WTC11 (cell line): ENCODE data around the gene FCHSD1. TPM values are rescaled to one million over a fixed set of nuclear protein-coding genes. Genes with fewer than 3 reads are reported as not detected.

Experiments
- ATAC-seq: fragments of 200-7000 bp; cut with Tn5 transposase; 2 replicates; pipeline ENCODE4 v1.10.0; 2021; ENCODE audit warnings: mild to moderate bottlenecking, moderate library complexity
- CTCF ChIA-PET: fragments of 300-600 bp; sonication (Branson Sonifier 250); formaldehyde crosslinking; loops from one replicate; lab custom pipeline; 2021; ENCODE audit warnings: antibody characterized with exemption; lab: Charles Lee
- POLR2A ChIA-PET: fragments of 350-600 bp; sonication (Branson Sonifier 250); formaldehyde crosslinking; loops from one replicate; lab custom pipeline; 2021; ENCODE audit warnings: antibody characterized with exemption; lab: Charles Lee
- DNase-seq: peaks from one replicate; pipeline ENCODE4 v3.0.0; 2021; ENCODE audit warnings: low spot score
- H3K27ac Mint-ChIP-seq: 2 replicates; pipeline ENCODE4 v1.8.0; 2021; ENCODE audit warnings: mixed read lengths
- H3K27me3 Mint-ChIP-seq: 2 replicates; pipeline ENCODE4 v1.8.0; 2021; ENCODE audit warnings: low read depth, mild to moderate bottlenecking, moderate library complexity, mixed read lengths
- H3K36me3 Mint-ChIP-seq: 2 replicates; pipeline ENCODE4 v1.8.0; 2021; ENCODE audit warnings: mixed read lengths
- H3K4me1 Mint-ChIP-seq: 2 replicates; pipeline ENCODE4 v1.8.0; 2022; ENCODE audit warnings: mixed read lengths
- H3K4me3 Mint-ChIP-seq: 2 replicates; pipeline ENCODE4 v1.8.0; 2021; ENCODE audit warnings: mild to moderate bottlenecking, moderate library complexity, mixed read lengths
- H3K9me3 Mint-ChIP-seq: 2 replicates; pipeline ENCODE4 v1.8.0; 2021; ENCODE audit warnings: mixed read lengths
- ESRRA ChIP-seq: sonication (generic); formaldehyde crosslinking; IDR thresholded peaks from 2 replicates; pipeline ENCODE4 v1.8.1; 2022; ENCODE audit warnings: mild to moderate bottlenecking, missing genetic modification reagents, borderline replicate concordance
- ETV6 ChIP-seq: sonication (generic); formaldehyde crosslinking; IDR thresholded peaks from 2 replicates; pipeline ENCODE4 v1.8.1; 2022; ENCODE audit warnings: mild to moderate bottlenecking, missing genetic modification reagents
- FOXP1 ChIP-seq: sonication (generic); formaldehyde crosslinking; IDR thresholded peaks from 2 replicates; pipeline ENCODE4 v1.8.0; 2022; ENCODE audit warnings: missing genetic modification reagents, mild to moderate bottlenecking, moderate library complexity, borderline replicate concordance
- GABPB1 ChIP-seq: sonication (generic); formaldehyde crosslinking; IDR thresholded peaks from 2 replicates; pipeline ENCODE4 v1.8.1; 2023; ENCODE audit warnings: mild to moderate bottlenecking, missing genetic modification reagents
- KAT7 ChIP-seq: sonication (generic); formaldehyde crosslinking; IDR thresholded peaks from 2 replicates; pipeline ENCODE4 v1.8.1; 2023; ENCODE audit warnings: missing genetic modification reagents, mild to moderate bottlenecking, borderline replicate concordance
- MXD4 ChIP-seq: fragments of 250-450 bp; sonication (Bioruptor Pico); IDR thresholded peaks from 2 replicates; pipeline ENCODE4 v1.8.0; 2021; ENCODE audit warnings: mild to moderate bottlenecking, moderate library complexity, borderline replicate concordance
- NR3C1 ChIP-seq: sonication (generic); formaldehyde crosslinking; conservative IDR thresholded peaks from 2 replicates; pipeline ENCODE4 v1.8.1; 2023; ENCODE audit warnings: low read depth, mild to moderate bottlenecking, missing genetic modification reagents
- OVOL2 ChIP-seq: fragments of 250-450 bp; sonication (Bioruptor Pico); IDR thresholded peaks from 2 replicates; pipeline ENCODE4 v1.9.0; 2021; ENCODE audit warnings: mild to moderate bottlenecking, borderline replicate concordance
- SMAD4 ChIP-seq: sonication (generic); formaldehyde crosslinking; IDR thresholded peaks from 2 replicates; pipeline ENCODE4 v1.8.0; 2022; ENCODE audit warnings: mild to moderate bottlenecking, missing genetic modification reagents
- SOX15 ChIP-seq: fragments of 250-450 bp; sonication (Bioruptor Pico); IDR thresholded peaks from 2 replicates; pipeline ENCODE4 v1.9.0; 2021; ENCODE audit warnings: mild to moderate bottlenecking
- TEAD1 ChIP-seq: sonication (generic); formaldehyde crosslinking; IDR thresholded peaks from 2 replicates; pipeline ENCODE4 v1.8.0; 2022; ENCODE audit warnings: mild to moderate bottlenecking, missing genetic modification reagents
- TEAD4 ChIP-seq: sonication (generic); formaldehyde crosslinking; IDR thresholded peaks from 2 replicates; pipeline ENCODE4 v1.8.0; 2022; ENCODE audit warnings: mild to moderate bottlenecking, missing genetic modification reagents
- TP53 ChIP-seq: sonication (generic); formaldehyde crosslinking; IDR thresholded peaks from 2 replicates; pipeline ENCODE4 v1.8.1; 2023; ENCODE audit warnings: mild to moderate bottlenecking, missing genetic modification reagents
- ZNF121 ChIP-seq: sonication (generic); formaldehyde crosslinking; IDR thresholded peaks from 2 replicates; pipeline ENCODE4 v1.8.0; 2023; ENCODE audit warnings: missing genetic modification reagents
- ZNF138 ChIP-seq: sonication (generic); formaldehyde crosslinking; conservative IDR thresholded peaks from 2 replicates; pipeline ENCODE4 v1.8.1; 2022; ENCODE audit warnings: mild to moderate bottlenecking, moderate library complexity, missing genetic modification reagents
- ZNF219 ChIP-seq: sonication (generic); formaldehyde crosslinking; IDR thresholded peaks from 2 replicates; pipeline ENCODE4 v1.8.0; 2023; ENCODE audit warnings: missing genetic modification reagents, mild to moderate bottlenecking, borderline replicate concordance
- ZNF396 ChIP-seq: fragments of 250-450 bp; sonication (Bioruptor Pico); IDR thresholded peaks from 2 replicates; pipeline ENCODE4 v1.8.0; 2021; ENCODE audit warnings: mild to moderate bottlenecking, moderate library complexity, borderline replicate concordance
- total RNA-seq: library from RNA; stranded (reverse); gene quantifications from 3 replicates; pipeline ENCODE4 v1.2.3, GENCODE V29; 2021
- TF ChIP-seq, protein P1 (sequence below): fragments of 250-450 bp; sonication (Bioruptor Pico); IDR thresholded peaks from 2 replicates; pipeline ENCODE4 v1.8.0; 2021; ENCODE audit warnings: mild to moderate bottlenecking
- TF ChIP-seq, protein P2 (sequence below): sonication (generic); formaldehyde crosslinking; IDR thresholded peaks from 2 replicates; pipeline ENCODE4 v1.8.1; 2023; ENCODE audit warnings: mild to moderate bottlenecking, missing genetic modification reagents, moderate library complexity
- TF ChIP-seq, protein P3 (sequence below): sonication (generic); formaldehyde crosslinking; conservative IDR thresholded peaks from 2 replicates; pipeline ENCODE4 v1.8.1; 2022; ENCODE audit warnings: mild to moderate bottlenecking, missing genetic modification reagents
- TF ChIP-seq, protein P4 (sequence below): sonication (generic); formaldehyde crosslinking; IDR thresholded peaks from 2 replicates; pipeline ENCODE4 v1.8.0; 2023; ENCODE audit warnings: mild to moderate bottlenecking, missing genetic modification reagents
- TF ChIP-seq, protein P5 (sequence below): sonication (generic); formaldehyde crosslinking; conservative IDR thresholded peaks from 2 replicates; pipeline ENCODE4 v1.8.1; 2023; ENCODE audit warnings: mild to moderate bottlenecking, low read depth, missing genetic modification reagents, moderate library complexity
- TF ChIP-seq, protein P6 (sequence below): sonication (generic); formaldehyde crosslinking; IDR thresholded peaks from 2 replicates; pipeline ENCODE4 v1.8.0; 2022; ENCODE audit warnings: missing genetic modification reagents
- TF ChIP-seq, protein P7 (sequence below): sonication (generic); formaldehyde crosslinking; IDR thresholded peaks from 2 replicates; pipeline ENCODE4 v1.8.1; 2022; ENCODE audit warnings: low read depth, mild to moderate bottlenecking, moderate library complexity, missing genetic modification reagents, borderline replicate concordance

FCHSD1 gene
- total RNA-seq, 1 experiment from 2014 or later: 50.3 TPM

DNA sequence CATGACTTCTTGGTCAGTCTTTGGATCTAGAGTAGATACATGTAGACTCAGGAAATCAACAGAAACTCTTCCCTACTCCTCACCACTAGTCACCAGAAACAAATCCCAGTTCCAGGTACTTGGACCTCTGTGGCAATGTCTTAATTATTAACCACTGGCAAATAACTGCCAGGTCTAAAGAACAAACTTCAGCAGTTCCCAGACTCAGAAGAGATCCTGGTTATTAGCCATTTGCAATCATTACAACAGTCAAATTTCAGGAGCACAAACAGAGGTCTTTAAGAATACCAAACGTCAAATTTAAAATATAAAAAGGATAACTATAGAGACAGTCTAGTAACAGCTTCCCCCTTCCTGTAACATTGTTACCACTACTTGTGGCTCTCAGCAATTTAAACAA is 42.7 kb downstream of the FCHSD1 start:
- Mint-ChIP-seq H3K4me1 (peaks cover 30% of the 10 kb centered on the region), H3K4me3 (no peak overlapping the region), H3K27me3 (no peaks in the 10 kb centered on the region), H3K9me3 (no peaks in the 10 kb centered on the region), H3K27ac (peak overlapping the region; percentile 6), H3K36me3 (peaks cover 2% of the 10 kb centered on the region; the same call in 1 of the 2 replicates)
- no peak for DNase-seq
- ATAC-seq: no peak
- ChIA-PET CTCF (interaction anchor here (1.9 to 2.3 kb wide), 3 partner anchors 11 to 45 kb away, joined by 6 to 14 read pairs (median 9); partner anchors contain the start of gene DIAPH1), POLR2A (no interaction called here)
- no peak for TF ChIP-seq MXD4
- TF ChIP-seq, protein P1, sequence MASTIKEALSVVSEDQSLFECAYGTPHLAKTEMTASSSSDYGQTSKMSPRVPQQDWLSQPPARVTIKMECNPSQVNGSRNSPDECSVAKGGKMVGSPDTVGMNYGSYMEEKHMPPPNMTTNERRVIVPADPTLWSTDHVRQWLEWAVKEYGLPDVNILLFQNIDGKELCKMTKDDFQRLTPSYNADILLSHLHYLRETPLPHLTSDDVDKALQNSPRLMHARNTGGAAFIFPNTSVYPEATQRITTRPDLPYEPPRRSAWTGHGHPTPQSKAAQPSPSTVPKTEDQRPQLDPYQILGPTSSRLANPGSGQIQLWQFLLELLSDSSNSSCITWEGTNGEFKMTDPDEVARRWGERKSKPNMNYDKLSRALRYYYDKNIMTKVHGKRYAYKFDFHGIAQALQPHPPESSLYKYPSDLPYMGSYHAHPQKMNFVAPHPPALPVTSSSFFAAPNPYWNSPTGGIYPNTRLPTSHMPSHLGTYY (CRISPR knock-in tag): no peak
- no peak for TF ChIP-seq TEAD4 (CRISPR knock-in tag)
- TF ChIP-seq ZNF138: no peak
- TF ChIP-seq, protein P2, sequence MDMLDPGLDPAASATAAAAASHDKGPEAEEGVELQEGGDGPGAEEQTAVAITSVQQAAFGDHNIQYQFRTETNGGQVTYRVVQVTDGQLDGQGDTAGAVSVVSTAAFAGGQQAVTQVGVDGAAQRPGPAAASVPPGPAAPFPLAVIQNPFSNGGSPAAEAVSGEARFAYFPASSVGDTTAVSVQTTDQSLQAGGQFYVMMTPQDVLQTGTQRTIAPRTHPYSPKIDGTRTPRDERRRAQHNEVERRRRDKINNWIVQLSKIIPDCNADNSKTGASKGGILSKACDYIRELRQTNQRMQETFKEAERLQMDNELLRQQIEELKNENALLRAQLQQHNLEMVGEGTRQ (CRISPR knock-in tag): no peak
- TF ChIP-seq SOX15 (CRISPR knock-in tag): no peak
- TF ChIP-seq, protein P3, sequence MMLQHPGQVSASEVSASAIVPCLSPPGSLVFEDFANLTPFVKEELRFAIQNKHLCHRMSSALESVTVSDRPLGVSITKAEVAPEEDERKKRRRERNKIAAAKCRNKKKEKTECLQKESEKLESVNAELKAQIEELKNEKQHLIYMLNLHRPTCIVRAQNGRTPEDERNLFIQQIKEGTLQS (CRISPR knock-in tag): no peak
- TF ChIP-seq, protein P4, sequence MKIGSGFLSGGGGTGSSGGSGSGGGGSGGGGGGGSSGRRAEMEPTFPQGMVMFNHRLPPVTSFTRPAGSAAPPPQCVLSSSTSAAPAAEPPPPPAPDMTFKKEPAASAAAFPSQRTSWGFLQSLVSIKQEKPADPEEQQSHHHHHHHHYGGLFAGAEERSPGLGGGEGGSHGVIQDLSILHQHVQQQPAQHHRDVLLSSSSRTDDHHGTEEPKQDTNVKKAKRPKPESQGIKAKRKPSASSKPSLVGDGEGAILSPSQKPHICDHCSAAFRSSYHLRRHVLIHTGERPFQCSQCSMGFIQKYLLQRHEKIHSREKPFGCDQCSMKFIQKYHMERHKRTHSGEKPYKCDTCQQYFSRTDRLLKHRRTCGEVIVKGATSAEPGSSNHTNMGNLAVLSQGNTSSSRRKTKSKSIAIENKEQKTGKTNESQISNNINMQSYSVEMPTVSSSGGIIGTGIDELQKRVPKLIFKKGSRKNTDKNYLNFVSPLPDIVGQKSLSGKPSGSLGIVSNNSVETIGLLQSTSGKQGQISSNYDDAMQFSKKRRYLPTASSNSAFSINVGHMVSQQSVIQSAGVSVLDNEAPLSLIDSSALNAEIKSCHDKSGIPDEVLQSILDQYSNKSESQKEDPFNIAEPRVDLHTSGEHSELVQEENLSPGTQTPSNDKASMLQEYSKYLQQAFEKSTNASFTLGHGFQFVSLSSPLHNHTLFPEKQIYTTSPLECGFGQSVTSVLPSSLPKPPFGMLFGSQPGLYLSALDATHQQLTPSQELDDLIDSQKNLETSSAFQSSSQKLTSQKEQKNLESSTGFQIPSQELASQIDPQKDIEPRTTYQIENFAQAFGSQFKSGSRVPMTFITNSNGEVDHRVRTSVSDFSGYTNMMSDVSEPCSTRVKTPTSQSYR (CRISPR knock-in tag): no peak
- TF ChIP-seq GABPB1 (CRISPR knock-in tag): no peak
- TF ChIP-seq NR3C1 (CRISPR knock-in tag): no peak
- TF ChIP-seq ETV6: no peak
- no peak for TF ChIP-seq ZNF121 (CRISPR knock-in tag)
- TF ChIP-seq TEAD1 (CRISPR knock-in tag): no peak
- TF ChIP-seq ZNF219 (CRISPR knock-in tag): no peak
- TF ChIP-seq, protein P5, sequence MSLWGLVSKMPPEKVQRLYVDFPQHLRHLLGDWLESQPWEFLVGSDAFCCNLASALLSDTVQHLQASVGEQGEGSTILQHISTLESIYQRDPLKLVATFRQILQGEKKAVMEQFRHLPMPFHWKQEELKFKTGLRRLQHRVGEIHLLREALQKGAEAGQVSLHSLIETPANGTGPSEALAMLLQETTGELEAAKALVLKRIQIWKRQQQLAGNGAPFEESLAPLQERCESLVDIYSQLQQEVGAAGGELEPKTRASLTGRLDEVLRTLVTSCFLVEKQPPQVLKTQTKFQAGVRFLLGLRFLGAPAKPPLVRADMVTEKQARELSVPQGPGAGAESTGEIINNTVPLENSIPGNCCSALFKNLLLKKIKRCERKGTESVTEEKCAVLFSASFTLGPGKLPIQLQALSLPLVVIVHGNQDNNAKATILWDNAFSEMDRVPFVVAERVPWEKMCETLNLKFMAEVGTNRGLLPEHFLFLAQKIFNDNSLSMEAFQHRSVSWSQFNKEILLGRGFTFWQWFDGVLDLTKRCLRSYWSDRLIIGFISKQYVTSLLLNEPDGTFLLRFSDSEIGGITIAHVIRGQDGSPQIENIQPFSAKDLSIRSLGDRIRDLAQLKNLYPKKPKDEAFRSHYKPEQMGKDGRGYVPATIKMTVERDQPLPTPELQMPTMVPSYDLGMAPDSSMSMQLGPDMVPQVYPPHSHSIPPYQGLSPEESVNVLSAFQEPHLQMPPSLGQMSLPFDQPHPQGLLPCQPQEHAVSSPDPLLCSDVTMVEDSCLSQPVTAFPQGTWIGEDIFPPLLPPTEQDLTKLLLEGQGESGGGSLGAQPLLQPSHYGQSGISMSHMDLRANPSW (CRISPR knock-in tag): no peak
- TF ChIP-seq ZNF396 (CRISPR knock-in tag): no peak

DNA sequence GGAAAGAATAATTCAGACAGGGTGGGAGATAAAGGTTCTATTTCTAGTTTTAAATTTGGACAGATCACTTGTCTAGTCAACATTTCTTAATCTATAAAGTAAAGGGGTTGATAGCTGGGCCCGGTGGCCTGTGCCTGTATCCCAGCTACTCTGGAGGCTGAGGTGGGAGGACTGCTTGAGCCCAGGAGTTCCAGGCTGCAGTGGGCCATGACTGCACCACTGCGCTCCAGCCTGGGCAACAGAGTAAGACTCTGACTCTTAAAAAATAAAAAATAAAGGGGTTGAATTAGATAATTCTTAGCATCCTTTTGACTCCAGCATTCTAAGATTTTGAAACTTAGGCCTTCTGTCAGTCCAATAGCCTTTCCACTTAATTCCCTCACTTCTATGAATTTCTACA is 43.2 kb downstream of the FCHSD1 start:
- TF ChIP-seq, protein P6, sequence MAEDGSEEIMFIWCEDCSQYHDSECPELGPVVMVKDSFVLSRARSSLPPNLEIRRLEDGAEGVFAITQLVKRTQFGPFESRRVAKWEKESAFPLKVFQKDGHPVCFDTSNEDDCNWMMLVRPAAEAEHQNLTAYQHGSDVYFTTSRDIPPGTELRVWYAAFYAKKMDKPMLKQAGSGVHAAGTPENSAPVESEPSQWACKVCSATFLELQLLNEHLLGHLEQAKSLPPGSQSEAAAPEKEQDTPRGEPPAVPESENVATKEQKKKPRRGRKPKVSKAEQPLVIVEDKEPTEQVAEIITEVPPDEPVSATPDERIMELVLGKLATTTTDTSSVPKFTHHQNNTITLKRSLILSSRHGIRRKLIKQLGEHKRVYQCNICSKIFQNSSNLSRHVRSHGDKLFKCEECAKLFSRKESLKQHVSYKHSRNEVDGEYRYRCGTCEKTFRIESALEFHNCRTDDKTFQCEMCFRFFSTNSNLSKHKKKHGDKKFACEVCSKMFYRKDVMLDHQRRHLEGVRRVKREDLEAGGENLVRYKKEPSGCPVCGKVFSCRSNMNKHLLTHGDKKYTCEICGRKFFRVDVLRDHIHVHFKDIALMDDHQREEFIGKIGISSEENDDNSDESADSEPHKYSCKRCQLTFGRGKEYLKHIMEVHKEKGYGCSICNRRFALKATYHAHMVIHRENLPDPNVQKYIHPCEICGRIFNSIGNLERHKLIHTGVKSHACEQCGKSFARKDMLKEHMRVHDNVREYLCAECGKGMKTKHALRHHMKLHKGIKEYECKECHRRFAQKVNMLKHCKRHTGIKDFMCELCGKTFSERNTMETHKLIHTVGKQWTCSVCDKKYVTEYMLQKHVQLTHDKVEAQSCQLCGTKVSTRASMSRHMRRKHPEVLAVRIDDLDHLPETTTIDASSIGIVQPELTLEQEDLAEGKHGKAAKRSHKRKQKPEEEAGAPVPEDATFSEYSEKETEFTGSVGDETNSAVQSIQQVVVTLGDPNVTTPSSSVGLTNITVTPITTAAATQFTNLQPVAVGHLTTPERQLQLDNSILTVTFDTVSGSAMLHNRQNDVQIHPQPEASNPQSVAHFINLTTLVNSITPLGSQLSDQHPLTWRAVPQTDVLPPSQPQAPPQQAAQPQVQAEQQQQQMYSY (CRISPR knock-in tag): no peak
- no peak for TF ChIP-seq TP53 (CRISPR knock-in tag)
- no peak for TF ChIP-seq OVOL2 (CRISPR knock-in tag)
- no peak for TF ChIP-seq ZNF138
- TF ChIP-seq KAT7 (CRISPR knock-in tag): no peak
- no peak for TF ChIP-seq SMAD4 (CRISPR knock-in tag)
- no peak for TF ChIP-seq ESRRA
- TF ChIP-seq FOXP1 (CRISPR knock-in tag): no peak
- no peak for TF ChIP-seq MXD4
- TF ChIP-seq, protein P7, sequence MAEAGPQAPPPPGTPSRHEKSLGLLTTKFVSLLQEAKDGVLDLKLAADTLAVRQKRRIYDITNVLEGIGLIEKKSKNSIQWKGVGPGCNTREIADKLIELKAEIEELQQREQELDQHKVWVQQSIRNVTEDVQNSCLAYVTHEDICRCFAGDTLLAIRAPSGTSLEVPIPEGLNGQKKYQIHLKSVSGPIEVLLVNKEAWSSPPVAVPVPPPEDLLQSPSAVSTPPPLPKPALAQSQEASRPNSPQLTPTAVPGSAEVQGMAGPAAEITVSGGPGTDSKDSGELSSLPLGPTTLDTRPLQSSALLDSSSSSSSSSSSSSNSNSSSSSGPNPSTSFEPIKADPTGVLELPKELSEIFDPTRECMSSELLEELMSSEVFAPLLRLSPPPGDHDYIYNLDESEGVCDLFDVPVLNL (CRISPR knock-in tag): no peak
- POLR2A ChIA-PET: no interaction called here
- H3K4me3 Mint-ChIP-seq: no peak overlapping the region
- H3K4me1 Mint-ChIP-seq: peaks cover 25% of the 10 kb centered on the region
- CTCF ChIA-PET: interaction anchor here (1.9 to 2.3 kb wide), 3 partner anchors 11 to 44 kb away, joined by 6 to 14 read pairs (median 9); partner anchors contain the start of gene DIAPH1
- H3K27ac Mint-ChIP-seq: no peak overlapping the region
- H3K9me3 Mint-ChIP-seq: no peaks in the 10 kb centered on the region
- no peak for ATAC-seq
- H3K36me3 Mint-ChIP-seq: peaks cover 2% of the 10 kb centered on the region; the same call in 1 of the 2 replicates
- no peak for DNase-seq
- H3K27me3 Mint-ChIP-seq: no peaks in the 10 kb centered on the region
